ENCODE results near the gene SLC26A5.
"Not testable (repeated sequence)": the region's sequence is repeated elsewhere in the genome, so short reads cannot be mapped to it uniquely, and the experiment has no call there.

DNA sequence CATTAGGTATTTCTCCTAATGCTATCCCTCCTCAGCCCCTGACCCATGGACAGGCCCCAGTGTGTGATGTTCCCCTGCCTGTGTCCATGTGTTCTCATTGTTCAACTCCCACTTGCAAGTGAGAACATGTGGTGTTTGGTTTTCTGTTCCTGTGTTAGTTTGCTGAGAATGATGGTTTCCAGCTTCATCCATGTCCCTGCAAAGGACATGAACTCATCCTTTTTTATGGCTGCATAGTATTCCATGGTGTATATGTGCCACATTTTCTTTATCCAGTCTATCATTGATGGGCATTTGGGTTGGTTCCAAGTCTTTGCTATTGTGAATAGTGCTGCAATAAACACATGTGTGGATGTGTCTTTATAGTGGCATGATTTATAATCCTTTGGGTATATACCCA lies 46.3 kb downstream of the SLC26A5 start:
- TF ChIP-seq, protein P1, sequence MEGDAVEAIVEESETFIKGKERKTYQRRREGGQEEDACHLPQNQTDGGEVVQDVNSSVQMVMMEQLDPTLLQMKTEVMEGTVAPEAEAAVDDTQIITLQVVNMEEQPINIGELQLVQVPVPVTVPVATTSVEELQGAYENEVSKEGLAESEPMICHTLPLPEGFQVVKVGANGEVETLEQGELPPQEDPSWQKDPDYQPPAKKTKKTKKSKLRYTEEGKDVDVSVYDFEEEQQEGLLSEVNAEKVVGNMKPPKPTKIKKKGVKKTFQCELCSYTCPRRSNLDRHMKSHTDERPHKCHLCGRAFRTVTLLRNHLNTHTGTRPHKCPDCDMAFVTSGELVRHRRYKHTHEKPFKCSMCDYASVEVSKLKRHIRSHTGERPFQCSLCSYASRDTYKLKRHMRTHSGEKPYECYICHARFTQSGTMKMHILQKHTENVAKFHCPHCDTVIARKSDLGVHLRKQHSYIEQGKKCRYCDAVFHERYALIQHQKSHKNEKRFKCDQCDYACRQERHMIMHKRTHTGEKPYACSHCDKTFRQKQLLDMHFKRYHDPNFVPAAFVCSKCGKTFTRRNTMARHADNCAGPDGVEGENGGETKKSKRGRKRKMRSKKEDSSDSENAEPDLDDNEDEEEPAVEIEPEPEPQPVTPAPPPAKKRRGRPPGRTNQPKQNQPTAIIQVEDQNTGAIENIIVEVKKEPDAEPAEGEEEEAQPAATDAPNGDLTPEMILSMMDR (IDR thresholded peaks at IDR 0.05): not testable (repeated sequence)
- not testable (repeated sequence) for TF ChIP-seq POLR2A, POLR2AphosphoS5 (IDR thresholded peaks at IDR 0.05)

Measured in upper lobe of left lung (tissue), 4 donors.